HepG2 (cell line): Measurements from ENCODE around the gene TLCD3A. TPM values are rescaled to one million over a fixed set of nuclear protein-coding genes. Genes with fewer than 3 reads are reported as not detected.

Source experiments
- ARNTL ChIP-seq: sonication (generic); formaldehyde crosslinking; IDR thresholded peaks from 2 replicates; pipeline ENCODE4 v1.4.0; 2020; ENCODE audit warnings: mild to moderate bottlenecking, missing genetic modification reagents
- CAMTA2 ChIP-seq: sonication (generic); formaldehyde crosslinking; IDR thresholded peaks from 2 replicates; pipeline ENCODE4 v1.4.0; 2020; ENCODE audit warnings: mild to moderate bottlenecking, missing genetic modification reagents, borderline replicate concordance
- HNF4A ChIP-seq: sonication (generic); formaldehyde crosslinking; IDR thresholded peaks from 2 replicates; pipeline ENCODE4 v1.4.0; 2020; ENCODE audit warnings: missing genetic modification reagents
- HNRNPH1 ChIP-seq: fragments of 200-400 bp; formaldehyde crosslinking; optimal IDR thresholded peaks from 2 replicates; pipeline ENCODE3; 2017; ENCODE audit warnings: mild to moderate bottlenecking, low read depth, low read length
- HNRNPLL ChIP-seq: fragments of 200-400 bp; formaldehyde crosslinking; IDR thresholded peaks from 2 replicates; pipeline ENCODE4 v1.6.1; 2017; ENCODE audit warnings: mild to moderate bottlenecking, low read depth, low read length; ENCODE audit not compliant: poor library complexity, severe bottlenecking
- HOXA7 ChIP-seq: sonication (generic); formaldehyde crosslinking; IDR thresholded peaks from 2 replicates; pipeline ENCODE4 v1.8.1; 2022; ENCODE audit warnings: mild to moderate bottlenecking, missing genetic modification reagents, moderate library complexity
- IRX3 ChIP-seq: sonication (generic); formaldehyde crosslinking; IDR thresholded peaks from 2 replicates; pipeline ENCODE4 v1.8.1; 2023; ENCODE audit warnings: mild to moderate bottlenecking, low read depth, missing genetic modification reagents, borderline replicate concordance
- KDM5B ChIP-seq: sonication (generic); formaldehyde crosslinking; IDR thresholded peaks from 2 replicates; pipeline ENCODE4 v1.4.0; 2020; ENCODE audit warnings: missing genetic modification reagents, mild to moderate bottlenecking, borderline replicate concordance
- MED8 ChIP-seq: sonication (generic); formaldehyde crosslinking; IDR thresholded peaks from 2 replicates; pipeline ENCODE4 v1.8.1; 2023; ENCODE audit warnings: mild to moderate bottlenecking, missing genetic modification reagents; ENCODE audit not compliant: insufficient replicate concordance
- NFE2L1 ChIP-seq: sonication (generic); formaldehyde crosslinking; IDR thresholded peaks from 2 replicates; pipeline ENCODE4 v1.4.0; 2020; ENCODE audit warnings: missing genetic modification reagents, mild to moderate bottlenecking, borderline replicate concordance
- NR0B2 ChIP-seq: sonication (generic); formaldehyde crosslinking; IDR thresholded peaks from 2 replicates; pipeline ENCODE4 v1.4.0; 2020; ENCODE audit warnings: mild to moderate bottlenecking, missing genetic modification reagents
- PREB ChIP-seq: sonication (generic); formaldehyde crosslinking; IDR thresholded peaks from 2 replicates; pipeline ENCODE4 v1.4.0; 2020; ENCODE audit warnings: missing genetic modification reagents
- SALL2 ChIP-seq: sonication (generic); formaldehyde crosslinking; IDR thresholded peaks from 2 replicates; pipeline ENCODE4 v1.8.1; 2023; ENCODE audit warnings: mild to moderate bottlenecking, missing genetic modification reagents, inconsistent platforms
- SMAD9 ChIP-seq: sonication (generic); formaldehyde crosslinking; IDR thresholded peaks from 2 replicates; pipeline ENCODE4 v1.5.1; 2020; ENCODE audit warnings: mild to moderate bottlenecking, missing genetic modification reagents
- SMARCC2 ChIP-seq: fragments of 450-650 bp; IDR thresholded peaks from 2 replicates; pipeline ENCODE4 v1.6.1; 2017; ENCODE audit warnings: antibody characterized with exemption, mild to moderate bottlenecking
- SPEN ChIP-seq: sonication (generic); formaldehyde crosslinking; IDR thresholded peaks from 2 replicates; pipeline ENCODE4 v1.5.1; 2020; ENCODE audit warnings: low read depth, mild to moderate bottlenecking, missing genetic modification reagents
- TBX2 ChIP-seq: sonication (generic); formaldehyde crosslinking; IDR thresholded peaks from 2 replicates; pipeline ENCODE4 v1.5.0; 2020; ENCODE audit warnings: missing genetic modification reagents, mild to moderate bottlenecking, borderline replicate concordance
- U2AF1 ChIP-seq: fragments of 200-400 bp; formaldehyde crosslinking; optimal IDR thresholded peaks from 2 replicates; pipeline ENCODE3; 2017; ENCODE audit warnings: mild to moderate bottlenecking, low read depth, low read length
- ZNF12 ChIP-seq: sonication (generic); formaldehyde crosslinking; IDR thresholded peaks from 2 replicates; pipeline ENCODE4 v1.5.0; 2020; ENCODE audit warnings: missing genetic modification reagents
- ZNF343 ChIP-seq: sonication (generic); formaldehyde crosslinking; IDR thresholded peaks from 2 replicates; pipeline ENCODE4 v1.4.0; 2020; ENCODE audit warnings: mild to moderate bottlenecking, missing genetic modification reagents
- ZNF547 ChIP-seq: sonication (generic); formaldehyde crosslinking; IDR thresholded peaks from 2 replicates; pipeline ENCODE4 v1.5.1; 2020; ENCODE audit warnings: mild to moderate bottlenecking, missing genetic modification reagents
- ZNF598 ChIP-seq: sonication (generic); formaldehyde crosslinking; IDR thresholded peaks from 2 replicates; pipeline ENCODE4 v1.5.1; 2020; ENCODE audit warnings: mild to moderate bottlenecking, missing genetic modification reagents, borderline replicate concordance
- ZNF687 ChIP-seq: sonication (generic); formaldehyde crosslinking; IDR thresholded peaks from 2 replicates; pipeline ENCODE4 v1.5.1; 2020; ENCODE audit warnings: mild to moderate bottlenecking, missing genetic modification reagents, moderate library complexity
- polyA plus RNA-seq, 8 experiments: library from polyadenylated mRNA; depleted of rRNA in 3 of 8; stranded (reverse) in 7 of 8; unstranded in 1 of 8; fragments of >200 nt; fragmentation: Illumina TruSeq in 4 of 8; extraction: Trizol in 4 of 8; gene quantifications; 2 replicates each; pipeline versions ENCODE4 v1.2.1 to v1.2.3, GENCODE V29; 2011 to 2016; ENCODE audit warnings: low read depth in 4 of 8, missing spikeins in 1 of 8, mixed read lengths in 1 of 8; ENCODE audit not compliant: insufficient read depth in 1 of 8
- total RNA-seq, 5 experiments: library from RNA; depleted of rRNA; stranded (reverse); fragments of >200 nt; fragmentation: Illumina TruSeq; extraction: Trizol; gene quantifications; 2 replicates each; pipeline ENCODE4 v1.2.3, GENCODE V29; 2016; ENCODE audit warnings: low read depth in 1 of 5

TLCD3A gene
- total and polyA plus RNA-seq, 2 of the 13 experiments (the other 11 are each of a cell fraction or from before 2014, with no cell fraction given) = 25.2 to 46.6 TPM

- TF ChIP-seq ZNF687 (peak; percentile 97), ZNF12 (peak; percentile 44; the same call in 1 of the 2 replicates), CAMTA2 (0 out of 2 replicates have a peak, but pooled peaks have one; percentile 71), SMAD9 (CRISPR knock-in tag) (no peak), NR0B2 (peak; percentile 98), HNRNPH1 (no peak), HNF4A (CRISPR knock-in tag) (peak; percentile 48; the same call in 1 of the 2 replicates), MED8 (CRISPR knock-in tag) (peak; percentile 76), HOXA7 (CRISPR knock-in tag) (no peak), IRX3 (CRISPR knock-in tag) (0 out of 2 replicates have a peak, but pooled peaks have one; percentile 74), SALL2 (CRISPR knock-in tag) (no peak), PREB (CRISPR knock-in tag) (no peak), HNRNPLL (peak; percentile 65), ARNTL (CRISPR knock-in tag) (peak; percentile 95), TBX2 (CRISPR knock-in tag) (peak; percentile 88), SPEN (CRISPR knock-in tag) (peak; percentile 98), NFE2L1 (peak; percentile 42; the same call in 1 of the 2 replicates), KDM5B (peak; percentile 94), SMARCC2 (no peak), ZNF547 (CRISPR knock-in tag) (peak; percentile 80; the same call in 1 of the 2 replicates), ZNF598 (peak; percentile 20; the same call in 1 of the 2 replicates), ZNF343 (CRISPR knock-in tag) (peak; percentile 90), U2AF1 (no peak)
These were observed 49.7 kb downstream of the TLCD3A start, which contains the start of the genes GLOD4 and MRM3 (continued) for GRCh38 chr17:781805-782731.
